SK-N-SH (cell line): ENCODE data around the gene HSPA6. TPM values are rescaled to one million over a fixed set of nuclear protein-coding genes. Genes with fewer than 3 reads are reported as not detected.

Source experiments
- CTCF ChIA-PET: fragments of 300-600, 350-600 bp; formaldehyde crosslinking; extraction: SDS; loops from one replicate; lab custom pipeline; 2021; lab: Yijun Ruan, JAX
- POLR2A ChIA-PET: fragments of 350-600 bp; sonication (Branson Sonifier 250); formaldehyde crosslinking; extraction: SDS; loops from one replicate; lab custom pipeline; 2020; ENCODE audit warnings: antibody characterized with exemption, inconsistent platforms; lab: Yijun Ruan, JAX
- DNase-seq: peaks from one replicate; pipeline ENCODE4 v3.0.0; 2012
- H2AFZ ChIP-seq: fragments of 200-600 bp; sonication (generic); 2 replicates; pipeline ENCODE4 v1.8.1; 2016; ENCODE audit warnings: antibody characterized with exemption, mild to moderate bottlenecking, low read depth
- H3F3A ChIP-seq: fragments of 200-600 bp; sonication (generic); replicated peaks from 2 replicates; pipeline ENCODE3; 2016; ENCODE audit warnings: antibody characterized with exemption, mild to moderate bottlenecking; ENCODE audit not compliant: insufficient read depth
- H3K27ac ChIP-seq, 2 experiments: fragments of 200-500 bp in 1 of 2; fragments of 200-600 bp in 1 of 2; sonication (Bioruptor generic) in 1 of 2; sonication (generic), shearing (Covaris generic) in 1 of 2; 2 replicates each; pipeline versions ENCODE4 v1.5.1 to v1.6.1; 2014 to 2016; ENCODE audit warnings: low read depth in 2 of 2, inconsistent platforms in 1 of 2, low read length in 1 of 2, mild to moderate bottlenecking in 1 of 2, mixed read lengths in 1 of 2
- H3K27me3 ChIP-seq: fragments of 200-600 bp; sonication (generic), shearing (Covaris generic); 2 replicates; pipeline ENCODE4 v1.6.1; 2016; ENCODE audit warnings: mixed run types; ENCODE audit not compliant: insufficient read depth
- H3K36me3 ChIP-seq, 2 experiments: fragments of 200-500 bp in 1 of 2; fragments of 200-600 bp in 1 of 2; sonication (Bioruptor generic) in 1 of 2; sonication (generic) in 1 of 2; replicated peaks in 1 of 2; 2 replicates each; pipeline versions ENCODE3 to v1.5.1; 2014 to 2016; ENCODE audit warnings: low read length in 1 of 2, mild to moderate bottlenecking in 1 of 2; ENCODE audit not compliant: insufficient read depth in 2 of 2, control insufficient read depth in 1 of 2
- H3K4me1 ChIP-seq, 2 experiments: fragments of 200-500 bp in 1 of 2; fragments of 200-600 bp in 1 of 2; sonication (Bioruptor generic) in 1 of 2; sonication (generic), shearing (Covaris generic) in 1 of 2; 2 replicates each; pipeline versions ENCODE4 v1.5.1 to v1.6.1; 2014 to 2016; ENCODE audit warnings: low read depth in 1 of 2, low read length in 1 of 2, mixed run types in 1 of 2; ENCODE audit not compliant: insufficient read depth in 2 of 2, control insufficient read depth in 1 of 2
- H3K4me2 ChIP-seq: fragments of 200-600 bp; sonication (generic), shearing (Covaris generic); 2 replicates; pipeline ENCODE4 v1.6.1; 2017; ENCODE audit warnings: mixed run types
- H3K4me3 ChIP-seq, 2 experiments: fragments of 200-500 bp in 1 of 2; fragments of 200-600 bp in 1 of 2; sonication (Bioruptor generic) in 1 of 2; sonication (generic), shearing (Covaris generic) in 1 of 2; 2 replicates each; pipeline versions ENCODE4 v1.5.1 to v1.8.1; 2014 to 2016; ENCODE audit warnings: low read depth in 2 of 2, inconsistent platforms in 1 of 2, low read length in 1 of 2, mild to moderate bottlenecking in 1 of 2, mixed read lengths in 1 of 2, moderate library complexity in 1 of 2
- H3K79me2 ChIP-seq: fragments of 200-600 bp; sonication (generic); 2 replicates; pipeline ENCODE4 v1.8.1; 2017; ENCODE audit warnings: mild to moderate bottlenecking; ENCODE audit not compliant: insufficient read depth
- H3K9ac ChIP-seq: fragments of 200-600 bp; sonication (generic); 2 replicates; pipeline ENCODE4 v1.6.1; 2017; ENCODE audit warnings: mixed run types
- H3K9me2 ChIP-seq: fragments of 200-600 bp; sonication (generic); 2 replicates; pipeline ENCODE4 v1.6.1; 2017; ENCODE audit warnings: mixed run types
- H3K9me3 ChIP-seq: fragments of 200-600 bp; sonication (generic); 2 replicates; pipeline ENCODE4 v1.6.1; 2017; ENCODE audit warnings: mixed run types, mild to moderate bottlenecking, moderate library complexity
- H4K20me1 ChIP-seq: fragments of 200-600 bp; sonication (generic); 2 replicates; pipeline ENCODE4 v1.6.1; 2017; ENCODE audit warnings: mild to moderate bottlenecking, mixed run types; ENCODE audit not compliant: insufficient read depth
- ELF1 ChIP-seq: IDR thresholded peaks from 2 replicates; pipeline ENCODE4 v1.4.0; 2012
- EP300 ChIP-seq, 2 experiments: IDR thresholded peaks; 2 replicates each; pipeline versions ENCODE4 v1.4.0 to v1.6.1; 2012; ENCODE audit warnings: borderline replicate concordance in 1 of 2, low read depth in 1 of 2, low read length in 1 of 2
- EZH2phosphoT487 ChIP-seq: fragments of 200-600 bp; sonication (generic); IDR thresholded peaks from 2 replicates; pipeline ENCODE4 v1.6.1; 2017; ENCODE audit warnings: low read depth, mixed run types, mild to moderate bottlenecking, antibody characterized with exemption, moderate library complexity, borderline replicate concordance
- FOSL2 ChIP-seq: IDR thresholded peaks from 2 replicates; pipeline ENCODE4 v1.4.0; 2012; ENCODE audit warnings: low read depth, mild to moderate bottlenecking, moderate library complexity, borderline replicate concordance
- FOXJ3 ChIP-seq: sonication (generic); formaldehyde crosslinking; IDR thresholded peaks from 2 replicates; pipeline ENCODE4 v1.5.1; 2020; ENCODE audit warnings: mild to moderate bottlenecking, missing genetic modification reagents
- FOXM1 ChIP-seq: IDR thresholded peaks from 2 replicates; pipeline ENCODE4 v1.4.0; 2012; ENCODE audit warnings: low read depth, mild to moderate bottlenecking
- GABPA ChIP-seq: IDR thresholded peaks from 2 replicates; pipeline ENCODE4 v1.4.0; 2012; ENCODE audit warnings: low read depth, mild to moderate bottlenecking
- GATA2 ChIP-seq: sonication (generic); formaldehyde crosslinking; IDR thresholded peaks from 2 replicates; pipeline ENCODE4 v1.5.0; 2020; ENCODE audit warnings: mild to moderate bottlenecking, missing genetic modification reagents
- POLR2AphosphoS5 ChIP-seq: IDR thresholded peaks from 2 replicates; pipeline ENCODE4 v1.6.1; 2012; ENCODE audit warnings: low read depth, low read length
- RAD21 ChIP-seq: IDR thresholded peaks from 2 replicates; pipeline ENCODE4 v1.6.1; 2012; ENCODE audit warnings: mild to moderate bottlenecking, low read length
- RFX5 ChIP-seq: IDR thresholded peaks from 2 replicates; pipeline ENCODE4 v1.6.1; 2012; ENCODE audit warnings: mild to moderate bottlenecking, improper control_type of control experiment, low read length
- SIN3A ChIP-seq: IDR thresholded peaks from 2 replicates; pipeline ENCODE4 v1.6.1; 2012; ENCODE audit warnings: low read depth, mild to moderate bottlenecking, low read length, moderate library complexity, borderline replicate concordance
- SMC3 ChIP-seq: IDR thresholded peaks from 2 replicates; pipeline ENCODE4 v1.6.1; 2012; ENCODE audit warnings: low read depth, low read length, improper control_type of control experiment
- TAF1 ChIP-seq: IDR thresholded peaks from 2 replicates; pipeline ENCODE4 v1.6.1; 2012; ENCODE audit warnings: low read depth, mild to moderate bottlenecking, low read length, moderate library complexity, borderline replicate concordance
- TCF12 ChIP-seq: IDR thresholded peaks from 2 replicates; pipeline ENCODE4 v1.4.0; 2012
- TEAD4 ChIP-seq: IDR thresholded peaks from 2 replicates; pipeline ENCODE4 v1.4.0; 2012; ENCODE audit warnings: mild to moderate bottlenecking, borderline replicate concordance; ENCODE audit not compliant: insufficient read depth
- YY1 ChIP-seq: IDR thresholded peaks from 2 replicates; pipeline ENCODE4 v1.4.0; 2012; ENCODE audit warnings: low read depth, mild to moderate bottlenecking
- WGBS: methylation state at CpG from one replicate; pipeline ENCODE4 v1.1.6; 2017; ENCODE audit warnings: low lambda C conversion rate; 5-methylcytosine and 5-hydroxymethylcytosine counted together
- polyA plus RNA-seq, 3 experiments: library from polyadenylated mRNA; depleted of rRNA; stranded (reverse); fragments of >200 nt; gene quantifications; 2 replicates each; pipeline ENCODE4 v1.2.3, GENCODE V29; 2012
- TF ChIP-seq, protein P1 (sequence below): fragments of 200-600 bp; sonication (generic); IDR thresholded peaks from 2 replicates; pipeline ENCODE4 v1.6.1; 2017; ENCODE audit warnings: antibody characterized with exemption, mild to moderate bottlenecking, moderate library complexity
- TF ChIP-seq, protein P2 (sequence below): fragments of 150-350 bp; IDR thresholded peaks from 2 replicates; pipeline ENCODE4 v1.6.1; 2017; ENCODE audit warnings: antibody characterized with exemption, low read length, low read depth, borderline replicate concordance
- TF ChIP-seq, protein P3 (sequence below): IDR thresholded peaks from 2 replicates; pipeline ENCODE4 v1.4.0; 2012; ENCODE audit warnings: low read depth, borderline replicate concordance

The HSPA6 gene
- polyA plus RNA-seq, 1 of the 3 experiments (the other 2 are of a cell fraction): 0.07 TPM

DNA sequence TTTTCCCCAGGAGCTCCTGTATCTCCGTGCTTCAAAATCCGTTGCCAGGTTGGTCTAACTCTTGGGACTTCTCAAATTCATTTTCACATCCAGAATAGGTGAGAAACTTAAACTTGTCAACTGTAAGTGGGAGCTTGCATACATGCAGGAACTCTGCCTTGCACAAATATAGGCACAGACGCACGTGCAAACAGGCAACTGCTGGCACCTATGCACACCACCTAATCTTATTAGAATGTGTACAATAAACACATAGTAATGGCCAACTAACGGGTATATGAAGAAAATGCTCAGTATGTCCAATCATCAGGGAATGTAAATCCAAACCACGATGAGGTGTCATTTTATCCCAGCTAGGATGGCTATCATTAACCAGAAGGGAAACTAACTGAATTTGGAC is 41.7 kb upstream of the HSPA6 start:
- no peak for DNase-seq
- Histone ChIP-seq H3K4me3 (no peak overlapping the region), H4K20me1 (no peaks in the 10 kb centered on the region), H3K36me3 (no peaks in the 10 kb centered on the region), H3K4me2 (no peak overlapping the region), H3K9me3 (no peaks in the 10 kb centered on the region)
- POLR2A ChIA-PET: no interaction called here
- TF ChIP-seq EZH2phosphoT487: no peak
- no peak for TF ChIP-seq FOXM1
- TF ChIP-seq EP300 (IDR thresholded peaks at IDR 0.05; ENCODE audit: borderline replicate concordance in 1 of 2, low read depth in 1 of 2, low read length in 1 of 2): no peak
- no peak for TF ChIP-seq SMC3
- TF ChIP-seq, protein P1, sequence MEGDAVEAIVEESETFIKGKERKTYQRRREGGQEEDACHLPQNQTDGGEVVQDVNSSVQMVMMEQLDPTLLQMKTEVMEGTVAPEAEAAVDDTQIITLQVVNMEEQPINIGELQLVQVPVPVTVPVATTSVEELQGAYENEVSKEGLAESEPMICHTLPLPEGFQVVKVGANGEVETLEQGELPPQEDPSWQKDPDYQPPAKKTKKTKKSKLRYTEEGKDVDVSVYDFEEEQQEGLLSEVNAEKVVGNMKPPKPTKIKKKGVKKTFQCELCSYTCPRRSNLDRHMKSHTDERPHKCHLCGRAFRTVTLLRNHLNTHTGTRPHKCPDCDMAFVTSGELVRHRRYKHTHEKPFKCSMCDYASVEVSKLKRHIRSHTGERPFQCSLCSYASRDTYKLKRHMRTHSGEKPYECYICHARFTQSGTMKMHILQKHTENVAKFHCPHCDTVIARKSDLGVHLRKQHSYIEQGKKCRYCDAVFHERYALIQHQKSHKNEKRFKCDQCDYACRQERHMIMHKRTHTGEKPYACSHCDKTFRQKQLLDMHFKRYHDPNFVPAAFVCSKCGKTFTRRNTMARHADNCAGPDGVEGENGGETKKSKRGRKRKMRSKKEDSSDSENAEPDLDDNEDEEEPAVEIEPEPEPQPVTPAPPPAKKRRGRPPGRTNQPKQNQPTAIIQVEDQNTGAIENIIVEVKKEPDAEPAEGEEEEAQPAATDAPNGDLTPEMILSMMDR: no peak
- TF ChIP-seq FOSL2: no peak
- no peak for TF ChIP-seq SIN3A
- TF ChIP-seq, protein P2, sequence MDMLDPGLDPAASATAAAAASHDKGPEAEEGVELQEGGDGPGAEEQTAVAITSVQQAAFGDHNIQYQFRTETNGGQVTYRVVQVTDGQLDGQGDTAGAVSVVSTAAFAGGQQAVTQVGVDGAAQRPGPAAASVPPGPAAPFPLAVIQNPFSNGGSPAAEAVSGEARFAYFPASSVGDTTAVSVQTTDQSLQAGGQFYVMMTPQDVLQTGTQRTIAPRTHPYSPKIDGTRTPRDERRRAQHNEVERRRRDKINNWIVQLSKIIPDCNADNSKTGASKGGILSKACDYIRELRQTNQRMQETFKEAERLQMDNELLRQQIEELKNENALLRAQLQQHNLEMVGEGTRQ: no peak
- TF ChIP-seq, protein P3, sequence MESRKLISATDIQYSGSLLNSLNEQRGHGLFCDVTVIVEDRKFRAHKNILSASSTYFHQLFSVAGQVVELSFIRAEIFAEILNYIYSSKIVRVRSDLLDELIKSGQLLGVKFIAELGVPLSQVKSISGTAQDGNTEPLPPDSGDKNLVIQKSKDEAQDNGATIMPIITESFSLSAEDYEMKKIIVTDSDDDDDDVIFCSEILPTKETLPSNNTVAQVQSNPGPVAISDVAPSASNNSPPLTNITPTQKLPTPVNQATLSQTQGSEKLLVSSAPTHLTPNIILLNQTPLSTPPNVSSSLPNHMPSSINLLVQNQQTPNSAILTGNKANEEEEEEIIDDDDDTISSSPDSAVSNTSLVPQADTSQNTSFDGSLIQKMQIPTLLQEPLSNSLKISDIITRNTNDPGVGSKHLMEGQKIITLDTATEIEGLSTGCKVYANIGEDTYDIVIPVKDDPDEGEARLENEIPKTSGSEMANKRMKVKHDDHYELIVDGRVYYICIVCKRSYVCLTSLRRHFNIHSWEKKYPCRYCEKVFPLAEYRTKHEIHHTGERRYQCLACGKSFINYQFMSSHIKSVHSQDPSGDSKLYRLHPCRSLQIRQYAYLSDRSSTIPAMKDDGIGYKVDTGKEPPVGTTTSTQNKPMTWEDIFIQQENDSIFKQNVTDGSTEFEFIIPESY: no peak
- no peak for TF ChIP-seq ELF1
- TF ChIP-seq FOXJ3 (CRISPR knock-in tag): no peak
- no peak for TF ChIP-seq GATA2
- TF ChIP-seq, all 33 proteins: peak for 0
- Histone ChIP-seq H3K9me2 (no peaks in the 10 kb centered on the region), H3F3A (peaks cover 4% of the 10 kb centered on the region), H3K27ac (no peak overlapping the region), H2AFZ (no peak overlapping the region), H3K79me2 (no peaks in the 10 kb centered on the region), H3K9ac (no peak overlapping the region), H3K27me3 (peaks cover 49% of the 10 kb centered on the region; the same call in 1 of the 2 replicates), H3K4me1 (no peaks in the 10 kb centered on the region)
- CTCF ChIA-PET: interaction anchor here (0.9 to 1.5 kb wide), 3 partner anchors 9 to 15 kb away, joined by 3 to 4 read pairs (median 4); no protein-coding TSS in a partner anchor
- WGBS: 9% methylated on average over 6 of the region's 6 CpGs

DNA sequence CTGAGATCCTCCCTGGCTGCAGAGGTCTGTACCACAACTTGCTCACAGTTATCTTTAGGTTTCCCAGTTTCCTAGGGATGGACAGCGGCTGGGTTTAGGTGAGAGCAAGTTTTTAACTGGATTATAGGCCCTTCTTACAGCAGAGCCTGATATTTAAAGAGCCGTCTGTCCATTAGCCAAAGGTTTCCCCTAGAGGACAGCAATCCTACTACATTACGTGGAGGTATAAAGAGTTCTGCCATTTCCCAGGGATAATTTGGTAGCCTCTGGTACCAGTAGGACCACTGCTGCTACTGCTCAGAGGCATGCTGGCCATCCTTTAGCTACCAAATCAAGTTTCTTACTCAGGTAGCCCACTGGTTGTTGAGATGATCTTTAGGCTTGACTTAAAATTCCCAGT is 41.0 kb upstream of the HSPA6 start:
- Histone ChIP-seq H2AFZ (no peak overlapping the region), H3K79me2 (no peaks in the 10 kb centered on the region), H3K4me3 (no peak overlapping the region), H3K36me3 (no peaks in the 10 kb centered on the region), H3K27me3 (peaks cover 44% of the 10 kb centered on the region; the same call in 1 of the 2 replicates), H3F3A (peaks cover 4% of the 10 kb centered on the region), H3K9me3 (no peaks in the 10 kb centered on the region), H3K27ac (no peak overlapping the region), H3K9me2 (no peaks in the 10 kb centered on the region), H3K9ac (no peak overlapping the region), H4K20me1 (no peaks in the 10 kb centered on the region), H3K4me2 (no peak overlapping the region), H3K4me1 (no peaks in the 10 kb centered on the region)
- no peak for DNase-seq
- POLR2A ChIA-PET: no interaction called here
- TF ChIP-seq GABPA (no peak), RAD21 (no peak), TAF1 (no peak), EP300 (IDR thresholded peaks at IDR 0.05; ENCODE audit: borderline replicate concordance in 1 of 2, low read depth in 1 of 2, low read length in 1 of 2) (no peak), FOXJ3 (CRISPR knock-in tag) (no peak), GATA2 (no peak), ELF1 (no peak), YY1 (no peak), FOSL2 (no peak), SMC3 (no peak), TCF12 (no peak), POLR2AphosphoS5 (no peak), RFX5 (no peak), EZH2phosphoT487 (no peak), TEAD4 (no peak)
- TF ChIP-seq, protein P1: no peak; the same call in 1 of the 2 replicates
- WGBS: 0% methylated on average over 3 of the region's 3 CpGs
- CTCF ChIA-PET: interaction anchor here (1.0 to 2.4 kb wide), 3 partner anchors 8 to 258 kb away, joined by 4 to 12 read pairs (median 4); no protein-coding TSS in a partner anchor
